ENCODE data around the gene TMEM125.

TMEM125 gene

DNA sequence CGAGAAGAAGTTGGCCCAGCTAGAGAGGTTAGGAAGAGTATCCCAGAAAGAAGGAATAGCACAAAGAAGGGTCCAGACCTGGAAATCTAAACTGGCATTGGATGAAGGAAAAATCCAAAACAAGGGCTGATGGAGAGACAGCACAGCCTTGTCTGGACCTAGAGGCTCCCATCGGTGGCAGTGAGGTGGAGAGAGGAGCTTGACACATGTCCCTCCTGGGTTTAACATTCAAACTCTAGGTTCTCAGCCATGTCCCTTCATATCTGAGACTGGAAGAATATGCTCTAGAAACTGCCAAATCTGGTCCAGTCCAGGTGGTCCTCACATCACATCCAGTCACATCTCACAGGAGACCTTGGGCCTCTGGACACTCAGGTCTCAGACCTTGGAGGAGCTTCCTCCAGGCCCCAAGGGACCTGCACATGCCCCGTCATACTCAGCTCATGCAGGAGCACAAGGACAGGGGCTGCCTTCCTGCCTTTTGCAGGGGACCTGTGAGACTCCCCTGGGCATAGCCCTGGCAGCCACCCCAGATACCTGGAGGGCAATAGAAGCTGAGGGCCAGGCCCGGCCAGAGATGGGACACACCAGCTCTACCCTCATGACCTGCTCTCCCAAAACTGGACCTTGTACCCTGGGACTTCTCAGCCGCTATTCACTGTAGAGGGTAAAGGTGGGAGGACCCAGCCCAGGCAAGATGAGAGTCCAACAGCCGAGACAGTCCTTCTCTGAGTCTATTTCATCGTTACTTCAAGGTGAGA is 7.5 kb downstream of the TMEM125 start:
- H3K36me3 ChIP-seq (ENCODE audit: insufficient read depth, low read length), result no peaks in the 10 kb centered on the region
- H2AFZ ChIP-seq (ENCODE audit: low read length), result no peak overlapping the region
- no peaks in the 10 kb centered on the region for H3F3A ChIP-seq (ENCODE audit: low read depth)
- peaks cover 62% of the 10 kb centered on the region for H3K27me3 ChIP-seq (ENCODE audit: insufficient read depth, low read length, poor library complexity, severe bottlenecking)
- TF ChIP-seq CTCF (conservative IDR thresholded peaks at IDR 0.05; ENCODE audit: low read length) (no peak), EZH2phosphoT487 (IDR thresholded peaks at IDR 0.05; ENCODE audit: borderline replicate concordance) (no peak)
- no peaks in the 10 kb centered on the region for H4K20me1 ChIP-seq (ENCODE audit: insufficient read depth, low read length, poor library complexity, severe bottlenecking)
- no peak overlapping the region for H3K9ac ChIP-seq (ENCODE audit: low read depth, low read length, poor library complexity, severe bottlenecking)
- H3K4me1 ChIP-seq (ENCODE audit: insufficient read depth, low read length, poor library complexity, severe bottlenecking), result peaks cover 8% of the 10 kb centered on the region
- H3K4me2 ChIP-seq (ENCODE audit: low read depth, low read length, poor library complexity, severe bottlenecking), result no peak overlapping the region
- no peak overlapping the region for H3K4me3 ChIP-seq (ENCODE audit: low read length, poor library complexity, severe bottlenecking)
- H3K79me2 ChIP-seq (ENCODE audit: insufficient read depth, low read length), result no peaks in the 10 kb centered on the region
- no peaks in the 10 kb centered on the region for H3K9me2 ChIP-seq (replicated peaks; ENCODE audit: low read depth, low read length)
- no peaks in the 10 kb centered on the region for H3K9me3 ChIP-seq (ENCODE audit: insufficient read depth, low read depth, low read length)

GRCh38 chr1:43279161-43279560 is 9.4 kb downstream of the TMEM125 start:
- Histone ChIP-seq H3F3A (ENCODE audit: low read depth) (no peaks in the 10 kb centered on the region), H3K27me3 (ENCODE audit: insufficient read depth, low read length, poor library complexity, severe bottlenecking) (peaks cover 52% of the 10 kb centered on the region), H3K9me3 (ENCODE audit: insufficient read depth, low read depth, low read length) (no peaks in the 10 kb centered on the region), H3K4me1 (ENCODE audit: insufficient read depth, low read length, poor library complexity, severe bottlenecking) (peaks cover 6% of the 10 kb centered on the region), H3K36me3 (ENCODE audit: insufficient read depth, low read length) (no peaks in the 10 kb centered on the region), H4K20me1 (ENCODE audit: insufficient read depth, low read length, poor library complexity, severe bottlenecking) (no peaks in the 10 kb centered on the region), H3K9me2 (replicated peaks; ENCODE audit: low read depth, low read length) (no peaks in the 10 kb centered on the region), H2AFZ (ENCODE audit: low read length) (no peak overlapping the region), H3K4me3 (ENCODE audit: low read length, poor library complexity, severe bottlenecking) (no peak overlapping the region), H3K9ac (ENCODE audit: low read depth, low read length, poor library complexity, severe bottlenecking) (no peak overlapping the region), H3K4me2 (ENCODE audit: low read depth, low read length, poor library complexity, severe bottlenecking) (no peak overlapping the region), H3K79me2 (ENCODE audit: insufficient read depth, low read length) (no peaks in the 10 kb centered on the region)
- no peak for TF ChIP-seq EZH2phosphoT487 (IDR thresholded peaks at IDR 0.05; ENCODE audit: borderline replicate concordance)
- no peak for TF ChIP-seq CTCF (conservative IDR thresholded peaks at IDR 0.05; ENCODE audit: low read length)

DNA sequence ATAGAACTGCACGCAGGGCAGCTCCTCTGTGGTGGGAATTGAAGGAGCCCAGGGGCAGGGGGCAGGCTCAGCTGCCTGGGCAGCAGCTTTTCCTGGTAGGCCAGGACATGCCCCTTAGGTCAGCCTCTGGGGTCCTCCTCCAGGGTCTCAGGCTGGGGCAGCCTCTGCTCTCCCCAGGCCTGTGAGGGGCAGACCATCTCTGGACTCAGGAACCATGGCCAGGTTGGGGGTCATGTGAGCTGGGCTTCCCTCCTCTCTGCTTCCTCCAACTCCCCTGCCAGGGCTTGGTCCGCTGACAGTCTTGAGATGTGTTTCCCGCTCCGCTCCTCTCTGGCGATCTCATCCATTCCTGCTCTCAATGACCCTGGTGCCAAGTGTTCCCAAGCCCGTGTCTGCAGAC is 9.9 kb downstream of the TMEM125 start:
- TF ChIP-seq CTCF (conservative IDR thresholded peaks at IDR 0.05; ENCODE audit: low read length) (no peak), EZH2phosphoT487 (IDR thresholded peaks at IDR 0.05; ENCODE audit: borderline replicate concordance) (no peak)

More for the DNA sequence above, 9.9 kb downstream of the TMEM125 start:
- no peaks in the 10 kb centered on the region for H4K20me1 ChIP-seq (ENCODE audit: insufficient read depth, low read length, poor library complexity, severe bottlenecking)
- no peaks in the 10 kb centered on the region for H3K36me3 ChIP-seq (ENCODE audit: insufficient read depth, low read length)
- H3K4me2 ChIP-seq (ENCODE audit: low read depth, low read length, poor library complexity, severe bottlenecking), result no peak overlapping the region
- H3K9me3 ChIP-seq (ENCODE audit: insufficient read depth, low read depth, low read length), result no peaks in the 10 kb centered on the region
- no peak overlapping the region for H2AFZ ChIP-seq (ENCODE audit: low read length)
- no peak overlapping the region for H3K9ac ChIP-seq (ENCODE audit: low read depth, low read length, poor library complexity, severe bottlenecking)
- peaks cover under 1% of the 10 kb centered on the region for H3K4me1 ChIP-seq (ENCODE audit: insufficient read depth, low read length, poor library complexity, severe bottlenecking)
- no peak overlapping the region for H3K4me3 ChIP-seq (ENCODE audit: low read length, poor library complexity, severe bottlenecking)
- no peaks in the 10 kb centered on the region for H3K79me2 ChIP-seq (ENCODE audit: insufficient read depth, low read length)
- H3K9me2 ChIP-seq (replicated peaks; ENCODE audit: low read depth, low read length), result no peaks in the 10 kb centered on the region
- H3F3A ChIP-seq (ENCODE audit: low read depth), result no peaks in the 10 kb centered on the region
- H3K27me3 ChIP-seq (ENCODE audit: insufficient read depth, low read length, poor library complexity, severe bottlenecking), result peaks cover 52% of the 10 kb centered on the region
